ENCODE data around the gene MRPL4.

DNA sequence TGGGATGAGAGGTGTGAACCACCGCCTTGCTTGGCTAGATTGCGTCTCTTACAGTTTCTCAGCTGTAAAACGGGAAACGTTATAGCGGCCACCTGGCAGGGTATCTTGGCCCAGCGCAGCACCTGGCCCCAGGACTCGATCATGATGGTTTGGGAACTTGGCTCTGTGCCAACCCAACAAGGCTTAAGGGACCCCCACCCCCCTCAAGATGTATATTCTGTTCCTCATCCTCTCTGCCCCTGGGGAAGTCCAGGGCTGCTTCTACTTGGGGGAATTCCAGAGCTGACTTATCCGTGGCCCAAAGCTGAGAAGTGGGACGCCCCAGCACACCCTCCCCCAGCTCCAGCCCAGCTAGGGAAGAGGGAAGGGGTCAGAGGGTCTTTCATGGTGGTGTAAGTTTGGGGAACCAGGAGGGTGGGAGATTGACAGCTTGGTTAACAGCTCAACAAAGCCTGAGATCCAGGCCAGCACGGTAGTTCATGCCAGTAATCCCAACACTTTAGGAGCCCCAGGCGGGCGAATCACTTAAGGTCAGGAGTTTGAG, 19.6 kb downstream of the MRPL4 start:
- TF ChIP-seq, protein P1, sequence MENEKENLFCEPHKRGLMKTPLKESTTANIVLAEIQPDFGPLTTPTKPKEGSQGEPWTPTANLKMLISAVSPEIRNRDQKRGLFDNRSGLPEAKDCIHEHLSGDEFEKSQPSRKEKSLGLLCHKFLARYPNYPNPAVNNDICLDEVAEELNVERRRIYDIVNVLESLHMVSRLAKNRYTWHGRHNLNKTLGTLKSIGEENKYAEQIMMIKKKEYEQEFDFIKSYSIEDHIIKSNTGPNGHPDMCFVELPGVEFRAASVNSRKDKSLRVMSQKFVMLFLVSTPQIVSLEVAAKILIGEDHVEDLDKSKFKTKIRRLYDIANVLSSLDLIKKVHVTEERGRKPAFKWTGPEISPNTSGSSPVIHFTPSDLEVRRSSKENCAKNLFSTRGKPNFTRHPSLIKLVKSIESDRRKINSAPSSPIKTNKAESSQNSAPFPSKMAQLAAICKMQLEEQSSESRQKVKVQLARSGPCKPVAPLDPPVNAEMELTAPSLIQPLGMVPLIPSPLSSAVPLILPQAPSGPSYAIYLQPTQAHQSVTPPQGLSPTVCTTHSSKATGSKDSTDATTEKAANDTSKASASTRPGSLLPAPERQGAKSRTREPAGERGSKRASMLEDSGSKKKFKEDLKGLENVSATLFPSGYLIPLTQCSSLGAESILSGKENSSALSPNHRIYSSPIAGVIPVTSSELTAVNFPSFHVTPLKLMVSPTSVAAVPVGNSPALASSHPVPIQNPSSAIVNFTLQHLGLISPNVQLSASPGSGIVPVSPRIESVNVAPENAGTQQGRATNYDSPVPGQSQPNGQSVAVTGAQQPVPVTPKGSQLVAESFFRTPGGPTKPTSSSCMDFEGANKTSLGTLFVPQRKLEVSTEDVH (IDR thresholded peaks at IDR 0.05; ENCODE audit: low read depth, partially characterized antibody): no peak
- TF ChIP-seq POLR2AphosphoS5 (IDR thresholded peaks at IDR 0.05; ENCODE audit: low read length): peak; percentile 65; the same call in 1 of the 2 replicates
- TF ChIP-seq, protein P2, sequence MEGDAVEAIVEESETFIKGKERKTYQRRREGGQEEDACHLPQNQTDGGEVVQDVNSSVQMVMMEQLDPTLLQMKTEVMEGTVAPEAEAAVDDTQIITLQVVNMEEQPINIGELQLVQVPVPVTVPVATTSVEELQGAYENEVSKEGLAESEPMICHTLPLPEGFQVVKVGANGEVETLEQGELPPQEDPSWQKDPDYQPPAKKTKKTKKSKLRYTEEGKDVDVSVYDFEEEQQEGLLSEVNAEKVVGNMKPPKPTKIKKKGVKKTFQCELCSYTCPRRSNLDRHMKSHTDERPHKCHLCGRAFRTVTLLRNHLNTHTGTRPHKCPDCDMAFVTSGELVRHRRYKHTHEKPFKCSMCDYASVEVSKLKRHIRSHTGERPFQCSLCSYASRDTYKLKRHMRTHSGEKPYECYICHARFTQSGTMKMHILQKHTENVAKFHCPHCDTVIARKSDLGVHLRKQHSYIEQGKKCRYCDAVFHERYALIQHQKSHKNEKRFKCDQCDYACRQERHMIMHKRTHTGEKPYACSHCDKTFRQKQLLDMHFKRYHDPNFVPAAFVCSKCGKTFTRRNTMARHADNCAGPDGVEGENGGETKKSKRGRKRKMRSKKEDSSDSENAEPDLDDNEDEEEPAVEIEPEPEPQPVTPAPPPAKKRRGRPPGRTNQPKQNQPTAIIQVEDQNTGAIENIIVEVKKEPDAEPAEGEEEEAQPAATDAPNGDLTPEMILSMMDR (IDR thresholded peaks at IDR 0.05 in 2 of 3, conservative IDR thresholded peaks at IDR 0.05 in 1 of 3; ENCODE audit: control insufficient read depth in 2 of 3, extremely low read depth in 1 of 3, insufficient read depth in 1 of 3, low read depth in 3 of 3, low read length in 3 of 3): no peak

Data from GM12878 (cell line).